HepG2 (cell line): ENCODE results near the gene ERMAP. TPM values are rescaled to one million over a fixed set of nuclear protein-coding genes. Genes with fewer than 3 reads are reported as not detected.

Source experiments
- AHDC1 ChIP-seq: sonication (generic); formaldehyde crosslinking; IDR thresholded peaks from 2 replicates; pipeline ENCODE4 v1.5.1; 2020; ENCODE audit warnings: mild to moderate bottlenecking, missing genetic modification reagents, borderline replicate concordance
- CC2D1A ChIP-seq: sonication (generic); formaldehyde crosslinking; IDR thresholded peaks from 2 replicates; pipeline ENCODE4 v1.8.1; 2023; ENCODE audit warnings: mild to moderate bottlenecking, missing genetic modification reagents
- CEBPZ ChIP-seq: IDR thresholded peaks from 2 replicates; pipeline ENCODE4 v1.6.1; 2012; ENCODE audit warnings: low read length, improper control_type of control experiment
- REL ChIP-seq: sonication (generic); formaldehyde crosslinking; conservative IDR thresholded peaks from 2 replicates; pipeline ENCODE4 v1.8.0; 2022; ENCODE audit warnings: mild to moderate bottlenecking, missing genetic modification reagents, moderate library complexity
- ZBTB40 ChIP-seq, 2 experiments: fragments of 450-650 bp in 1 of 2; sonication (generic) in 1 of 2; formaldehyde crosslinking in 1 of 2; IDR thresholded peaks; 2 replicates each; pipeline versions ENCODE4 v1.6.1 to v1.8.0; 2016 to 2022; ENCODE audit warnings: antibody characterized with exemption in 1 of 2, mild to moderate bottlenecking in 1 of 2, missing genetic modification reagents in 1 of 2
- ZNF710 ChIP-seq: sonication (generic); formaldehyde crosslinking; IDR thresholded peaks from 2 replicates; pipeline ENCODE4 v1.5.0; 2020; ENCODE audit warnings: mild to moderate bottlenecking, missing genetic modification reagents, borderline replicate concordance
- polyA plus RNA-seq, 8 experiments: library from polyadenylated mRNA; depleted of rRNA in 3 of 8; stranded (reverse) in 7 of 8; unstranded in 1 of 8; fragments of >200 nt; fragmentation: Illumina TruSeq in 4 of 8; extraction: Trizol in 4 of 8; gene quantifications; 2 replicates each; pipeline versions ENCODE4 v1.2.1 to v1.2.3, GENCODE V29; 2011 to 2016; ENCODE audit warnings: low read depth in 4 of 8, missing spikeins in 1 of 8, mixed read lengths in 1 of 8; ENCODE audit not compliant: insufficient read depth in 1 of 8
- total RNA-seq, 5 experiments: library from RNA; depleted of rRNA; stranded (reverse); fragments of >200 nt; fragmentation: Illumina TruSeq; extraction: Trizol; gene quantifications; 2 replicates each; pipeline ENCODE4 v1.2.3, GENCODE V29; 2016; ENCODE audit warnings: low read depth in 1 of 5

Gene ERMAP
- total and polyA plus RNA-seq, 2 of the 13 experiments (the other 11 are each of a cell fraction or from before 2014, with no cell fraction given) = 2.2 to 4.4 TPM

GRCh38 chr1:42816585-42817439 lies at the start of gene ERMAP, which contains the start of gene SVBP (continued):
- TF ChIP-seq REL (CRISPR knock-in tag) (no peak), ZNF710 (CRISPR knock-in tag) (no peak), CC2D1A (CRISPR knock-in tag) (no peak), CEBPZ (no peak), AHDC1 (CRISPR knock-in tag) (no peak), ZBTB40 (IDR thresholded peaks at IDR 0.05) (no peak), ZBTB40 (CRISPR knock-in tag; IDR thresholded peaks at IDR 0.05) (no peak)
